Uterus (tissue), 2 donors: ENCODE results near the gene EID2B.

Experiments
- CTCF ChIP-seq, 4 experiments: fragments of 200-600 bp in 2 of 4; fragments of 450-650 bp in 2 of 4; sonication (generic) in 2 of 4; IDR thresholded peaks; one replicate each; pipeline ENCODE4 v1.5.1; 2016 to 2019; ENCODE audit warnings: antibody characterized with exemption in 4 of 4, mild to moderate bottlenecking in 2 of 4, moderate library complexity in 1 of 4
- POLR2A ChIP-seq, 2 donors: fragments of 450-650 bp; IDR thresholded peaks; one replicate each; pipeline ENCODE4 v1.6.1; 2016; ENCODE audit warnings: antibody characterized with exemption in 2 of 2, mild to moderate bottlenecking in 1 of 2, moderate library complexity in 1 of 2

DNA sequence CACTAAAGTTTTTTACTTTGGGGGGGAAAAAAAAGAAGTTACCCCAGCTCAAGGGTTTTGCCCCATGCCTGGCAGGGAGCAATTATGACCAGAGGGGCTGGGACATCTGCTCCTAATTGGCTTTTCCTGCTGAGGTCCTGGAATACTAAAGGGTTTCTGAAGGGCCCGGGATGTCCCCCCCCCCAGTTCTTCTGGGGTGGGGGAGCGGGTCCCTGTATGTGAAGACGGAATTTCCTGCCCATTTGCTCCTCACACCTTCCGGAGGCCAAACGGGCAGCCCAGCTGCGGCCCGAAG lies 35.0 kb downstream of the EID2B start:
- TF ChIP-seq CTCF (IDR thresholded peaks at IDR 0.05) (no peak), POLR2A (IDR thresholded peaks at IDR 0.05) (no peak)
